Kidney glomerular epithelial cell (primary cell): Measurements from ENCODE around the gene ZNF667.

Experiments used
- DNase-seq: peaks from one replicate; lab custom pipeline; 2025; lab: John Stamatoyannopoulos, UW

The ZNF667 gene

DNA sequence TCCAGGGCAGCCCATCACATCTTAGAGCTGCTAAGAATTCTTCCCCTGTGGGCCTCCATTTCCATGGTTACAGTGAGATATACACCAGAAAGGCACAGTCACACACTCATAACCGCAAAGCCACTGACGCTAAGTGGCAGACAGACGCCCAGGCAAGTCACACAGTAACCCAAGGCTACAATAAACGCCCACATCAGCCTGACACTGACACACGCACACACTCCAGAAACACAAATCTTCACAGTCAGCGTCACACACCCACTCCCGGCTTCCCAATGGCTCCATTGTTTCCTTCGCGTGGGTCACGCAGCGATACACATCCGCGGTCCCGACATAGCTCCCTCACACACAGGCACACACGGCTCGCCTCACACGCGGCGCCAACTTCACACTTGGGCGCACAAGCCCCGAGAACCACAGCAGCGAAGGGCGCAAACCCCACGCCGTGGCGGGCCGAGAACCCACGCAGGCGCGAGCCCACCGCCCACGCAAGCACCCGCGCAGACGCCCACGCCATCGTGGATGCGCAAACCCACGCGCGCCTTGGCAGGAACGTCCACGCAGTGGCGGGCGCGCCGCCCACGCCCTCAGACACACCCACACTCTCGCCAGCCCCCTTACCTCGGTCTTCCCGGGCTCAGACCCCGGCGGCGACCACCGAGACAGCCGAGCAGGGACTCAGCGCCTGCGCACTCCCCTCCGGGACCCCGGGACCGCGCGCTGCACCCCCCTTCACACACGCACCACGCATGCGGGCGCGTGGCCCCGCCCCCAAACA, at the start of gene ZNF667:
TSS of gene ZNF667 (minus strand) at position 695 of the 778 bp plus-strand sequence. CDS start 14,975 bp downstream, outside the sequence.
- peak; percentile 60 for DNase-seq

DNA sequence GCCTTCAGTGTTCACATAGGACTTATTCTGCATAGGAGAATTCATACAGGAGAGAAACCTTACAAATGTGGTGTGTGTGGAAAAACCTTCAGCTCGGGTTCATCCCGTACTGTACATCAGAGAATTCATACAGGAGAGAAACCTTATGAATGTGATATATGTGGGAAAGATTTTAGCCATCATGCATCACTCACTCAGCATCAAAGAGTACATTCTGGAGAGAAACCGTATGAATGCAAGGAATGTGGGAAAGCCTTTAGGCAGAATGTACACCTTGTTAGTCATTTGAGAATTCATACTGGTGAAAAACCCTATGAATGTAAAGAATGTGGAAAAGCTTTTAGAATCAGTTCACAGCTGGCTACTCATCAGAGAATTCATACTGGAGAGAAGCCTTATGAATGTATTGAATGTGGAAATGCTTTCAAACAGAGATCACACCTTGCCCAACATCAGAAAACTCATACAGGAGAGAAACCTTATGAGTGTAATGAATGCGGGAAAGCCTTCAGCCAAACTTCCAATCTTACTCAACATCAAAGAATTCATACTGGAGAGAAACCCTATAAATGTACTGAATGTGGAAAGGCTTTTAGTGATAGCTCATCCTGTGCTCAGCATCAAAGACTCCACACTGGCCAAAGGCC, 48.2 kb upstream of the ZNF667 start:
- DNase-seq = no peak

DNA sequence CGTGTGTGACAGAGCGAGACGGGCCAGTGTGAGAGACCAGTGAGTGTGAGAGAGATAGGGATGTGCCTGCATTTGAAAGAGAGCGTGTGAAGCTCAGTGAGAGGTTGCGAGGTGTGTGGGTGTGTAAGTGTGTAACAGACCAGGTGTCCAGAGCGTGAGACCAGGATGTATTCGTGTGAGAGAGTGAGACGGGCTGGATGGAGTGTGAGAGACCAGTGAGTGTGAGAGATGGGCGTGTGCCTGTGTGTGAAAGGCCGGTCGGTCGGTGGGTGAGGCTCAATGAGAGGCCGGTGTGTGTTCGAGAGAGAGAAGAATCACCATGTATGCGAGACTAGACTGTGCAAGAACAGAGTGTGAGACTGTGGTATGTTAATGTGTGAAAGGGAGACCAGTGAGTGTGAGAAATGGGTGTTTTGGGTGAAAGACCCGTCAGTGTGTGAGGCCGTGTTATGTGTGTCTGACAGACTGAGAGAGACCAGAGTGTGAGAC, 31.2 kb upstream of the ZNF667 start:
- DNase-seq = peak; percentile 72

DNA sequence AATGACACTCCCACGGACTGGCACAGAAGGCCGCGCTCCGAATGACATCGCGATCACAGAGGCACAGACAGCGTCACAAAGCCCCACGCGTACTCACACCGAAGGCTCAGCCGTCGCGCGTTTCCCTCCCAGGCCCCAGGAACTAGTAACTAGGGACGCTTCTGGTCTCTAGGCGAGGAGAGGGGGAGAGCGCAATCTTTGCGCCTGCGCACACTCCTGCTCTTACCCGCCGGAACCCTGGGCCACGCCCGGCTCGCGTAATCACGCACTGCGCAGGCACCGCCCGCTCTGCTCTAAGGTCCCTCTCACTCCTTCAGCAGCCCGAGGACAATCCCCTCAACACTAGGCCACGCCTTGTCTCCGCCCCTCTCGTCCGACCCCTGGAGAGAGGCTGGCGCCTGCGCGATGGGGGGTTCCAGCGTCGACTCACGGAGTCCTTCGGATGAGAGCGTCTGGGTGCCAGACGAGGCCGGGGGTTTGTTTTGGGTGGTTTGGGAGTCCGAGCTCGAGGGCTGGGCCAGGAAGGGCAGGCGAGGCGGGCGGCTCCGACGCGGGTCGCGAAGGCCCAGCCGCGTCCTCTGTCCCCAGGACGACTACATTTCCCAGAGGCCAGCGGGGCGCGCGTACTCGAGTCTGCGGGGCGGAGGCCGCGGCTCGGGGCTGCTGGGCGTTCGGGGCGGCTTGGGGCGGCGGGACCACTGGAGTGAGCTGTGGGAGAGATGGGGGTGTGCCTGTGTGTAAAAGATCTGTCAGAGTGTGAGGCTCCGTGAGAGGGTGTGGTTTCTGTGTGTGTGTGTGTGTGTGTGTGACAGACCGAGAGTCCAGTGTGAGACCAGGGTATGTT, 30.5 kb upstream of the ZNF667 start, which contains the start of gene ZNF471:
TSS of gene ZNF471 (plus strand) at position 410 of the 844 bp plus-strand sequence. CDS start 3,717 bp downstream, outside the sequence.
- peak; percentile 95 for DNase-seq

DNA sequence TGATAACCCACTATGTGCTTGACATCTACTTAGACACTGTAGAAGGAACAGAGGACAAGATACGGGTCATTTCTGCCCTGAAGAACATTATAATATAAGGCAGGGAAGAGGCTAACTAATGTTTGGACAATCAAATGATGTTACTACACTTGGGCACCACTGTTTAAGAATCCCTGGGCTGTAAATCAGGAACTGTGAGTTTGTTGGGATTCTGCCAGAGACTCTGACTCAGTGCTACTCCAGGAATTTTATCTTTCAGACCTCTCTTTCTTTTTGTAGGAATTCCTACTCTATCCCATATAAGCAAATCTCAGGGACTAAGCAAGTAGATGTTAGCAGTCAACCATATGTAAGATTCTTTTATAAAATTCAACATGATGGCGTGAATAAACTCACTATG, 27.4 kb upstream of the ZNF667 start:
- DNase-seq = no peak

DNA sequence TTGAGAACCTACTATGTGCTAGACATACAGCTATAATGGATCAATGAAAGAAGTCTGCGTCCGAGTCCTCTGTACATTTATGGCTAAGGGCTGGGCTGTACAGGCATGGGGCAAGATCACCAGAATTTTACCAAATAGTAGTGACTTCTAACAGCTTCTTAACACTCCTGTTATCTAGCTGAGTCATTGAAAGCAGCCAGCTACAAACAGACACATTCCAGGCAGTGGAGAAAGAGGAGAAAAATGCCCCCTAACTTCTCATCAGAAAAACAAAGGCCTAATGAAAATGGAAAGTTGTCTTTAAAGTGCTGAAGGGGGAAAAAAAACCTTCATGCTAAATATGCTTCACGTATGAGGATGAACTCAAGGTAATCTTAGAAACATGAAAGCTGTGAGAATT, 14.3 kb upstream of the ZNF667 start:
- no peak for DNase-seq

DNA sequence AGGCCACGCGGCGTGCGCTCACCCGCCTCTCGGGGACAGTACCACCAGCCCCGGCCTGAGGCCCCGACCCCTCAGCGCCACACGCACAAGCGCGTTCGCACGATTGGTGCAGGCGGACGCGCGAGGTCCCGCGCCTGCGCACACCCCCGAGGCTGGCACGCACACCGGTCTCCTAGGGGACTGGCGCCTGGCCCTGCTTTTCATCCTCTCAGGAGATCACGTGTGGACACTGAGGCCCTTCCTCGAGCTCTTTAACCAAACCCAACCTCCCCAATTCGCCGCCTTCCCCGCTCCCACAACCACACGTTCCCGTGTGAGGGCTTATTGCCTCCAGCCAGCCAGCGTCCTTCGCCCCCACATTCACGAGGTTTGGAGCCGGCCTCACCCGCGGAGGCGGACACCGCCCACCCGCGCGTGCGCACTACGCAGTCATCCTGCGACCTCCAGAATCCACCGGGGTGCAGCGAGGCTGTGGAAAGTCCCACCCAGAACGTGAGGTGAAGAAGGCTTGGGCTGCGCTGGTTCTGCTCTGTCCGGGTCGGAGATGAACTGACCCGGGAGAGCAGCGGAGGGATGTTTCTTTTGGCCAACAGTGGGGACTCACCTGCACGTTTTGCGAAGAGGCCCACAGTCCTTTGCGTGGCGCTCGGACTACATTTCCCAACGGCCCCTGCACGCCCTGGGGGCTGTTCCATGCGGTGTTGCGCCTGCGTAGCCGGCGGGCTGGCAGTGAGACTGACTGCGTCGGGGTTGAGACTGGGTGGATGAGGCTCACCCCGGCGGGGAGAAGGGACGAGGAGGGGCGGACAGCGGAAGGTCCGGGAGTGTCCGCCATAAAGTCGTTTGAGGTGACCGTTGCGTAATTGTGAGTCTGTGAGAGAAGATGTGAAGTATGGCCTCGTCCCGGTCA, 539 bp upstream of the ZNF667 start:
- peak; percentile 92 for DNase-seq

DNA sequence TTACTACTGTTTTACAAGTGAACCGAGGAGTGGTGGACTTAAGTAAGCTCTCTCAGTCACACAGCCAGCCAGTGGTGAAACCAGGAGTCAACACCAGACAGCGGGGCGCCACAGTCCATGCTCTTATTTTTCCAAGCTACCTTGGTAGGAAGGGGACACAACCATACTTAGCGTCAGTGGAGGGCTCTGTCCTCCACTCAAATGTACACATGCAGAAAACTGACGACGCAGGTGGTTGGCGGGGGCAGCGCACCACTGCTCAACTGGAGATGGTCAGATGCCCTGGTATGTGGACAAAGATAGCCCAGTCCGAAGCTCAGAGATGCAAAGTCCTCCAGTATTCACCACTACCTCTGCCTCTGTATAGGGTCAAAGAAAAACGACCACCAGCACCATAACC, 1.1 kb downstream of the ZNF667 start:
- no peak for DNase-seq

DNA sequence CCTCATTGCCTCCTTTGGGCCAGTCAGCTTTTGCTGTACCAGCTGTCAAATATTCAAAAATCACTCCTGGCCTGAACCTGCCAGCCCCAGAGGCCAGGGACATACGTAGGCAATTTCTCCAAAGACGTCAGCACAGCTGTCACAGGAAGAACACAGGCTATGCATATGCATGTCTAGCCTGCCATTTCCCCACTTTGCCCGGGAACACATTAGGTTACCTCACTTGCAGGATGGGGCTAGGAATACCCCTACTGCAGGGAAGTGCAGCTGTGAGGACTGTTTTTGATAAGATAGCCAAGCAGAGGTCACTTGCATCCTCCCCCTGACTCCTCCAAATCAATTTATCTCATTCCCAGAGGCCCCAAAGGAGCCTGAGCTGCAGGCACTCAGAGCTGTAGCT, 2.8 kb downstream of the ZNF667 start:
- DNase-seq = no peak

DNA sequence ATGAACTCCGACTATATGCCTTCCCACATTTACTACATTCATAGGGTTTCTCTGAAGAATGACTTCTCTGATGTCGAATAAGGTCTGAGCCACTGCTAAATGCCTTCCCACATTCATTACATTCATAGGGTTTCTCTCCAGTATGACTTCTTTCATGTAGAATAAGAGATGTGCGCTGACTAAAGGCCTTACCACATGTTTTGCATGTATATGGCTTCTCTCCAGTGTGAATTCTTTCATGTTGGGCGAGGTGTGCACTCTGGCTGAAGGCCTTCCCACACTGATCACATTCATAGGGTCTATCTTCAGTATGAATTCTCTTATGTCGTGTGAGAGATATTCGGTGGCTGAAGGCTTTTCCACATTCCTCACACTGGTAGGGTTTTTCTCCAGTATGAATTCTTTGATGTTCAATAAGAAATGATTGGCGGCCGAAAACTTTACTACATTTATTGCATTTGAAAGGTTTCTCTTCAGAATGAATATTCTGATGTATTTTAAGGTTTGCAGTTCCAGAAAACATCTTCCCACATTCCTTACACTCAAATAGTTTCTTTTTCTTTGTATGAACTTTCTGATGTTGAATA, 35.8 kb downstream of the ZNF667 start:
- DNase-seq = no peak

DNA sequence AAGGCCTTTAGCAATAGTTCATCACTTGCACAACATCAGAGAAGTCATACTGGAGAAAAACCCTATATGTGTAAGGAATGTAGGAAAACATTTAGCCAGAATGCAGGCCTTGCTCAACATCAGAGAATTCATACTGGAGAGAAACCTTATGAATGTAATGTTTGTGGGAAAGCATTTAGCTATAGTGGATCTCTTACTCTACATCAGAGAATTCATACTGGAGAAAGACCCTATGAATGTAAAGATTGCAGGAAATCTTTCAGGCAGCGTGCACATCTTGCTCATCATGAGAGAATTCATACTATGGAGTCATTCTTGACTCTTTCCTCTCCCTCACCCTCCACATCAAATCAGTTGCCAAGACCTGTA, 53.2 kb downstream of the ZNF667 start:
- DNase-seq = no peak

DNA sequence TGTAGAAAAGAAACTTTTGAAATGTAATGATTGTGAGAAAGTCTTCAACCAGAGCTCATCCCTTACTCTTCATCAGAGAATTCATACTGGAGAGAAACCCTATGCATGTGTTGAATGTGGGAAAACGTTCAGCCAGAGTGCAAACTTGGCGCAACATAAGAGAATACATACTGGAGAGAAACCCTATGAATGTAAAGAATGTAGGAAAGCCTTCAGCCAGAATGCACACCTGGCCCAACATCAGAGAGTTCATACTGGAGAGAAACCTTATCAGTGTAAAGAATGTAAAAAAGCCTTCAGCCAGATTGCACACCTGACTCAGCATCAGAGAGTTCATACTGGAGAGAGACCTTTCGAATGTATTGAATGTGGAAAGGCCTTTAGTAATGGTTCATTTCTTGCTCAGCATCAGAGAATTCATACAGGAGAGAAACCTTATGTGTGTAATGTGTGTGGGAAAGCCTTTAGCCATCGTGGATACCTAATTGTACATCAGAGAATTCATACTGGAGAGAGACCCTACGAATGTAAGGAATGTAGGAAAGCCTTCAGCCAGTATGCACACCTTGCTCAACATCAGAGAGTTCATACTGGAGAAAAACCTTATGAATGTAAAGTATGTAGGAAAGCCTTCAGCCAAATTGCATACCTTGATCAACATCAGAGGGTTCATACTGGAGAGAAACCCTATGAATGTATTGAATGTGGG, 53.7 kb downstream of the ZNF667 start:
- DNase-seq = no peak

DNA sequence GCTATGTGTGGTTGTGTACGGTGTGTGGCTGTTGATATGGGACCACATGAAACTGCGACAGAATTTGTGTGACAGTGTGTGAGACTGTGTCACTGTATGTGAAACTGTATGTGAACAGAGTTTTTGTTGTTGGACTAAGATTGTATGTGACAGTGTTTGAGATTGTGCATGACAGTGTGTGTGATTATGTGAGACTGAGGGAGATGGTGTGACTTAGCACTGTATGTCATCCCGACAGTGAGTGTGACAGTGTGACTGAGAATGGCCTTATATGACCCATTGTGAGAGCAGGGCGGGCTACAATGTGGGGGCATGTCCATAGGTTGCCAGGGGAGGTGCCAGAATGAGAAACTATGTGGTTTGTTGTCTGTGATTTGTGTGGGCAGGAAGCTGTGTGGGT, 72.1 kb downstream of the ZNF667 start:
- DNase-seq = no peak

DNA sequence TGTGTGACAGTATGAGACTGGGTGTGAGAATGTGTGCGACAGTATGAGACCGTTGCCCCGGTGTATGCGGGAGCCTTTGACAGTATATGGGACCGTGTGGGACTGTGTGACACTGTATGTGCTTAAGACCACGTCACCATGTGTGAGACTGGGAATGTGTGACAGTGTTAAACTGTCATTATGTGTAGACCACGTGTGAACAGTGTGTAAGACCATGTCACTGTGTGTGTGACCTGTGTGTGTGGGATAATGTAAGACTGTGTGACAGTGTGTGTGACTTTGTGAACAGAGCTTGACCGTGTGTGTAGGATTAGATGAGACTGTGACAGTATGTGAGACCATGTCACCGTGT, 72.5 kb downstream of the ZNF667 start:
- no peak for DNase-seq

DNA sequence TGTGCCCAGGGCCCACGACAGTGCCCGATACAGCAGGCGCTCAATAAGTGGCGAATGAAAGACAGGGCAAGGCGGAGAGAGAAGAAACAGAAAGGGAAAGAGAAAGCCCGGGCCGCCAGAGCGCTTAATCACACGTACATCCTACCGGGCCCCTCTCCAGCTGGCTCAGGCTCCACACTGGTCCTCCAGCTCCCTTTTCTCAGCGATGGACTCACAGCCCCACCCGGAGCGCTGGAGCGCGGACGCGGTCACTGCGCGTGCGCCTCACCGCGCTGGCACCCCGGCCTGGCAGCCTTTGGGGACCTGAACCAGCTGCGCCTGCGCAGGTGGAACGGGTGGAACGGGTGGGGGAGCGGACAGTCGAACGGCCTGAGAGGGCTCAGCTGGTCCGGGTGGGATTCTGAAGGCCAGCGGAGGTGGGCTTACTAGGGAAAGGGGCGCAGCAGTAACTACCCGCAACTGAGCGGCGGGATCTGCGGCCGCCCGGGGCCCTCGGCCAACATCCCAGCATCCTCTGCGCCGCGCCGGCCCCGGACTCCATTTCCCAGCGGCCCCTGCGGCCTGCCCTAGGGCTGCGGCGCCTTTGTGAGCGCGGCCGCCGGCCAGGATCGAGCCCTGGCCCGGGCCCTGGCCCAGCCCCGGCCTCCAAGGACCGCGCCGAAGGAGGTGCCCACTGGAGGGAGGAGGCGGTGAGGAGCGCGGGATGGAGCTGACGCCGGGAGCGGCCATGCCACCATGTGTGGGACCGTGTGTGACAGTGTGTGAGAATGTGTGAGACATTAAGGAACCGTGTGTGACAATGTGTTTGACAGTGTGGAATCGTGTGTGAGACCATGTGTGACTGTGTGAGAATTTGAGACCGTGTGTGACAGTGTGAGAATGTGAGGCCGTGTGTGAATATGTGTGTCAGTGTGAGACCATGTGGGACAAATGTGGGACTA, 73.1 kb downstream of the ZNF667 start, which contains the start of gene ZNF583:
TSS of gene ZNF583 (plus strand) at position 569 of the 941 bp plus-strand sequence. CDS start 2,783 bp downstream, outside the sequence.
- peak; percentile 79 for DNase-seq

DNA sequence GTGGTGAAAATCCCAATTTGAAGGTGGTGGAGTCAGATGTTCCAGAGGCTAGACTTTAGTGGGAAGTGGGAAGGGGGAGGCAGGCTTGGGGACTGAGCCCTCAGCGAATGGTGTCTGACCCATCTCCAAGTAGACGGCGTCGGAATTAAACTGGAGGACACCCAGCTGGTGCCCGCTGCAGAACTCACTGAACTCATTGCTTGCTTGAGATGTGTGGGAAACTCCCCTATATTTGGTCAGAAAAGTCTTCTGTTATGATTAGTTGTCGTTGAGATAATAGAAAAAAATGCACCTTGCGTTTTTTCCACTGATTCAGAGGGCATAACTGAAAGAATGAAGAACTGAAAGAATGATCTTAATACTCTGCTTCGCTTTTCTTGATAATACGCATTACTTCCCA, 73.9 kb downstream of the ZNF667 start:
- no peak for DNase-seq

DNA sequence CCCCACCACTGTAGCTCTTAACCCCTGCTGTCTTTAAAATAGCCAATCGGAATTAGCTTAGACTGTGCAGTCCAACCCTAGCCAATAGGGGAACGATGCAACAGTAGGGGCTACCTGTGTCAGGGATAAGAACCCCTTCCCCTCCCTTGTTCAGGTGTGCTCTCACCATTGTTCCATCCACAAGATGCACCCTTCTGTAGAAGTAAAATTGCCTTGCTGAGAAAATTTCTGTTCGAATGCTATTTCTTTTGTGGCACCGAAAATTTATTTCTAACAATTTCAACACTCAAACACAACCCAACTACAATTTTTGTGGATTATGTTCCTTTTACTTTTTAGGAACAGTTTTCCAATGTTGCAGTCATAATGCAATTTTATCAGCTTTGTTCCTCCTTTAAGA, 76.7 kb downstream of the ZNF667 start:
- no peak for DNase-seq

DNA sequence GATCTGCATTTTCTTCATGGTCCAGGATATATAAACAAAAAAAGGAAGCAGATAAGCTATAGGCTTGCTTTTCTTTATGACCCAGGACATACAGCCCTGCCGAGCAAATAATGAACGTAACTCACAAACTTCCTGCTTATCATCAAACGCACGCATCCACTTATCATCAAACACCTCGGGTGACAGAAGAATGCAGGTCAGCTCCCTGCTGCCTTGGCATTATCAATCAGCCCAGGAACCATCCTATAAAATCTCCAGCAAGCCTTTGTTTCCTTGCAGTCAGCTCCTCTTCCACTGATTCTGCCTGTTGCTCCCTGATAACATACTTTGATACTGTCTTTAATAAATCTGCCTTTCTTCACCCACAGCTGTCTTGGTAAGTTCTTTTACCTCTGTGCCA, 78.3 kb downstream of the ZNF667 start:
- DNase-seq = no peak
